Measurements from ENCODE around the gene RASIP1.

- no peak for TF ChIP-seq CTCF (IDR thresholded peaks at IDR 0.05)
- no peak for TF ChIP-seq EZH2 (IDR thresholded peaks at IDR 0.05; ENCODE audit: borderline replicate concordance, insufficient read depth, low read depth, low read length, poor library complexity, severe bottlenecking)
These were observed 35.0 kb downstream of the RASIP1 start for GRCh38 chr19:48705431-48705830.
